ENCODE data around the gene YPEL5. TPM values are rescaled to one million over a fixed set of nuclear protein-coding genes. Genes with fewer than 3 reads are reported as not detected.
A peak's percentile ranks its signal among the peaks of the same experiment; 100 is the strongest.

Gene YPEL5
- polyA plus RNA-seq, 1 of the 3 experiments (the other 2 are of a cell fraction), result 60.5 TPM

- Histone ChIP-seq H3K79me2 (ENCODE audit: insufficient read depth) (peaks cover 64% of the 10 kb centered on the region), H3K4me1 (ENCODE audit: control insufficient read depth in 1 of 2, insufficient read depth in 2 of 2, low read depth in 1 of 2, low read length in 1 of 2) (peaks cover 26 to 49% of the 10 kb centered on the region in 2 experiments; a peak in 3 of 4 replicates), H2AFZ (ENCODE audit: low read depth) (no peak overlapping the region), H3K4me2 (peak overlapping the region; percentile 73), H3K9me2 (no peaks in the 10 kb centered on the region), H3K4me3 (ENCODE audit: low read depth in 2 of 2, low read length in 1 of 2) (peak overlapping the region in 1 of 2 experiments; percentile 82; a peak in 2 of 4 replicates), H4K20me1 (ENCODE audit: insufficient read depth) (peaks cover 50% of the 10 kb centered on the region), H3K27ac (ENCODE audit: low read depth in 2 of 2, low read length in 1 of 2) (no peak overlapping the region), H3K9ac (no peak overlapping the region), H3K27me3 (ENCODE audit: insufficient read depth) (no peaks in the 10 kb centered on the region), H3K36me3 (replicated peaks in 1 of 2; ENCODE audit: control insufficient read depth in 1 of 2, insufficient read depth in 2 of 2, low read length in 1 of 2) (peaks cover 37 to 41% of the 10 kb centered on the region in 2 experiments), H3F3A (replicated peaks; ENCODE audit: insufficient read depth) (peaks cover 12% of the 10 kb centered on the region), H3K9me3 (no peaks in the 10 kb centered on the region)
- 85% methylated on average over 4 of the region's 4 CpGs for WGBS (ENCODE audit: low lambda C conversion rate)
- no peak for TF ChIP-seq ZBTB33 (IDR thresholded peaks at IDR 0.05; ENCODE audit: borderline replicate concordance, low read depth)
- TF ChIP-seq EP300 (IDR thresholded peaks at IDR 0.05; ENCODE audit: borderline replicate concordance in 1 of 2, low read depth in 1 of 2, low read length in 1 of 2), result no peak
- TF ChIP-seq YY1 (IDR thresholded peaks at IDR 0.05; ENCODE audit: low read depth), result no peak
- no peak for TF ChIP-seq JUND (IDR thresholded peaks at IDR 0.05)
- TF ChIP-seq EZH2phosphoT487 (IDR thresholded peaks at IDR 0.05; ENCODE audit: borderline replicate concordance, low read depth), result no peak
- TF ChIP-seq ELF1 (IDR thresholded peaks at IDR 0.05), result no peak
- TF ChIP-seq RFX5 (IDR thresholded peaks at IDR 0.05; ENCODE audit: low read length), result no peak
- no peak for DNase-seq
- ChIA-PET CTCF (interaction anchor here (0.6 to 8.5 kb wide), 14 partner anchors 8 to 1202 kb away, joined by 3 to 126 read pairs (median 4); no protein-coding TSS in a partner anchor), POLR2A (no interaction called here)
These were observed 2.0 kb downstream of the YPEL5 start for GRCh38 chr2:30148850-30149249.

GRCh38 chr2:30149513-30149912, 2.7 kb downstream of the YPEL5 start:
- WGBS (ENCODE audit: low lambda C conversion rate), result 36% methylated on average over 6 of the region's 6 CpGs
- Histone ChIP-seq H3K4me3 (ENCODE audit: low read depth in 2 of 2, low read length in 1 of 2) (peak overlapping the region in 1 of 2 experiments; percentile 16; a peak in 1 of 4 replicates), H3K36me3 (replicated peaks in 1 of 2; ENCODE audit: control insufficient read depth in 1 of 2, insufficient read depth in 2 of 2, low read length in 1 of 2) (peaks cover 39 to 48% of the 10 kb centered on the region in 2 experiments), H4K20me1 (ENCODE audit: insufficient read depth) (peaks cover 55% of the 10 kb centered on the region), H3K27me3 (ENCODE audit: insufficient read depth) (no peaks in the 10 kb centered on the region), H3K4me2 (peak overlapping the region; percentile 73), H3K9me2 (no peaks in the 10 kb centered on the region), H2AFZ (ENCODE audit: low read depth) (no peak overlapping the region), H3K9me3 (no peaks in the 10 kb centered on the region), H3K4me1 (ENCODE audit: control insufficient read depth in 1 of 2, insufficient read depth in 2 of 2, low read depth in 1 of 2, low read length in 1 of 2) (peaks cover 26 to 55% of the 10 kb centered on the region in 2 experiments; a peak in 3 of 4 replicates), H3F3A (replicated peaks; ENCODE audit: insufficient read depth) (peaks cover 16% of the 10 kb centered on the region), H3K27ac (ENCODE audit: low read depth in 2 of 2, low read length in 1 of 2) (peak overlapping the region in 1 of 2 experiments; percentile 32; a peak in 1 of 4 replicates), H3K79me2 (ENCODE audit: insufficient read depth) (peaks cover 71% of the 10 kb centered on the region), H3K9ac (no peak overlapping the region)
- ChIA-PET CTCF (interaction anchor here (0.6 to 8.5 kb wide), 6 partner anchors 15 to 679 kb away, joined by 3 to 126 read pairs (median 4); no protein-coding TSS in a partner anchor), POLR2A (interaction anchor here (0.7 to 1.3 kb wide), 2 partner anchors 13 to 1123 kb away, joined by 3 to 4 read pairs; no protein-coding TSS in a partner anchor)
- TF ChIP-seq POLR2AphosphoS5 (IDR thresholded peaks at IDR 0.05; ENCODE audit: low read depth, low read length), result no peak
- TF ChIP-seq SIN3A (IDR thresholded peaks at IDR 0.05; ENCODE audit: borderline replicate concordance, low read depth, low read length), result no peak
- TF ChIP-seq CTCF (IDR thresholded peaks at IDR 0.05), result no peak
- TF ChIP-seq JUND (IDR thresholded peaks at IDR 0.05), result peak; percentile 9; the same call in 1 of the 2 replicates
- peak; percentile 24; the same call in 1 of the 2 replicates for TF ChIP-seq FOSL2 (IDR thresholded peaks at IDR 0.05; ENCODE audit: borderline replicate concordance, low read depth)
- TF ChIP-seq RXRA (IDR thresholded peaks at IDR 0.05; ENCODE audit: borderline replicate concordance, low read depth), result no peak
- TF ChIP-seq TCF12 (IDR thresholded peaks at IDR 0.05), result peak; percentile 25; the same call in 1 of the 2 replicates
- TF ChIP-seq GABPA (IDR thresholded peaks at IDR 0.05; ENCODE audit: low read depth), result no peak
- no peak for TF ChIP-seq YY1 (IDR thresholded peaks at IDR 0.05; ENCODE audit: low read depth)
- no peak for TF ChIP-seq CHD2 (IDR thresholded peaks at IDR 0.05; ENCODE audit: low read length, partially characterized antibody)
- TF ChIP-seq USF1 (IDR thresholded peaks at IDR 0.05; ENCODE audit: borderline replicate concordance, low read depth), result no peak
- TF ChIP-seq RCOR1 (IDR thresholded peaks at IDR 0.05; ENCODE audit: low read length), result no peak
- no peak for DNase-seq

Data from SK-N-SH (cell line).